HTR-8/SVneo (cell line): ENCODE data around the gene HYLS1.
"Not testable (repeated sequence)": the region's sequence is repeated elsewhere in the genome, so short reads cannot be mapped to it uniquely, and the experiment has no call there.

ENCODE experiments used
- DNase-seq: peaks from one replicate; pipeline ENCODE4 v3.0.0; 2011; ENCODE audit warnings: low spot score, mixed read lengths; ENCODE audit not compliant: insufficient read length
- FAIRE-seq: peaks from 2 replicates; lab custom pipeline; 2011; peaks lifted over from hg19 to GRCh38; lab: Jason Lieb, UNC

HYLS1 gene, protein sequence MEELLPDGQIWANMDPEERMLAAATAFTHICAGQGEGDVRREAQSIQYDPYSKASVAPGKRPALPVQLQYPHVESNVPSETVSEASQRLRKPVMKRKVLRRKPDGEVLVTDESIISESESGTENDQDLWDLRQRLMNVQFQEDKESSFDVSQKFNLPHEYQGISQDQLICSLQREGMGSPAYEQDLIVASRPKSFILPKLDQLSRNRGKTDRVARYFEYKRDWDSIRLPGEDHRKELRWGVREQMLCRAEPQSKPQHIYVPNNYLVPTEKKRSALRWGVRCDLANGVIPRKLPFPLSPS

DNA sequence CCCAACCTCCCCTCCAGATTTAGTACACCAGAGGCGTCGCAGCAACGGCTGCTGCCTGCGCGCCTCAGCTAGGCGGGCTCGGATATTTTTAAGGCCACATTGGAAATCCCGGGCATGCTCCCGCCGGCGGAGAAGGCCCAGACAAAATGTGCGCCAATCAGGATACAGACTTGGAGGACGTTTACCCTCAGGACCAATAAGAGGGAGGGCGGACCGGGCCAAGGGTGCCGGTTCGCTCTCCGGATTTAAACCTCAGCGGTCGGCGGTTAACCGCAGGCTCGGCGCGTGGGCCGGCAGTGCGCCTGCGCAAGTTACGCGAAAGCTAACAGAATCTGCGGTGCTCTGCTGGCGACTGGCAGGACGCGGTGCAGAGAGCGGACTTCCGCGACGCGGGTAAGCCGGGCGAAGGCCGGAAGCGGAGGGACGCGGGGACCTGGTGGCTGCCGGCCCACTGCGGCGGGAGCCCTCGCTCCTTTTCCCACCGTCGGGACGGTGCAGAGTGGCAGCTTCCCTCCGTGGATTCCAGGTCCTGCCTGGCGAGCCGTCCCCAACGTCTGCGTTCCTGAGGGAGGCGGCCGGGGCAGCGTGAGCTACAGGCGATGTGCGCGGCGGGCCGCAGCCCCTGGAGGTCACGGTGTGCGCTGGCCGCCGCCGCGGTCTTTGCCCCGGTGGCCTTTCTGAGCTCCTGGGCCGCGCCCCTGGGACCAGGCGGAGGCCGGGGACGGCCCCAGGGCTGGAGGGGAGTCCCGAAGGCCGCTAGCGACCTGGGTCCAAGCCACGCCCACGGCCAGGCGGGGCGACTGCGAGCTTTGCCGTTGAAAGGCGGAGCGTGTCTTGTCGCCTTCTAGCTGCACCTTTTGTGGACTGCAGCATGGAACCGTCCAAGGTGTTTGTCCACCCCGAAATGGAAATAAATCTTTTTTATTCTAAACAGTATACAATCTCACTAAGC lies at the start of gene HYLS1:
HYLS1 (plus strand) TSS at position 296 of the 952 bp plus-strand sequence. CDS start 11,701 bp downstream, outside the sequence.
- no peak for FAIRE-seq
- DNase-seq = peak; percentile 69

DNA sequence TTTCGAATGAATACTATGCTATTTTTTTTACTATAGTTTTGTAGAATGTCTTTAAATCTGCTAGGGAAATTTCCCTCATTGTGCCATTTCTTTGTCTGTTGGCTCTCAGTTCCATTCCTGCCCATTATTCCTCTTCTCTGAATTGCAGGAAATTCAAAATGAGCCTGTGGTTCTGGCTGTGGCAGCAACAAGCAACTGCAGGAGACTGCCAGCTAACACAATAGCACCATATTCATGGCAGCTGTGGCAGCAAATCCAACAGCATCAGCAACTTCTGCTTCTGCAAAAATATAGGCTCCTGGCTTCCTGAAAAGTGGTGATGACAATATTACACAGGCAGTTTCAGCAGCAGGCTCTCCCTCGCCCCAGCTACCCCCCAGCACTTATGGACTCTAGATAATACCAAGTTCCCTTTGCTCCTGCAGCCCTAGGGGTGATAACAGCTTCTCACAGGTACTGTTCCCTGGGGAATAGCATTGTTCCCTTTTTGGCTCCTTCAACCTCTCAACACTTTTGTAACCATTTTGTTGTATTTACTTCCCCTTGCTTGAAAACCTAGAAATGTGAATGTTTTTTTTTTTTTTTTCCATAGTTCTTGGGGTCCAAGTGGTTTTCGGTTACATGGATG lies 45.0 kb upstream of the HYLS1 start:
- no peak for FAIRE-seq
- DNase-seq = no peak

DNA sequence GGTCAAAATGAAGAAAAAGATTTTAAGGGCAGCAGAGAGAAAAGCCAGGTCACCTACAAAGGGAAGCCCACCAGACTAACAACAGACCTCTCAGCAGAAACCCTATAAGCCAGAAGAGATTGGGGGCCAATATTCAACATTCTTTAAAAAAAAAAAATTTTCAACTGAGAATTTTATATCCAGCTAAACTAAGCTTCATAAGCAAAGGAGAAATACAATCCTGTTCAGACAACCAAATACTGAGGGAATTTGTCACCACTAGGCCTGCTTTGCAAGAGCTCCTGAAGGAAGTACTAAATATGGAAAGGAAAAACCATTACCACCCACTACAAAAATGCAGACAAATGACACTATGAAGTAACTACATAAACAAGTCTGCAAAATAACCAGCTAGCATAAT lies 41.3 kb upstream of the HYLS1 start:
- DNase-seq (no peak), FAIRE-seq (no peak)

DNA sequence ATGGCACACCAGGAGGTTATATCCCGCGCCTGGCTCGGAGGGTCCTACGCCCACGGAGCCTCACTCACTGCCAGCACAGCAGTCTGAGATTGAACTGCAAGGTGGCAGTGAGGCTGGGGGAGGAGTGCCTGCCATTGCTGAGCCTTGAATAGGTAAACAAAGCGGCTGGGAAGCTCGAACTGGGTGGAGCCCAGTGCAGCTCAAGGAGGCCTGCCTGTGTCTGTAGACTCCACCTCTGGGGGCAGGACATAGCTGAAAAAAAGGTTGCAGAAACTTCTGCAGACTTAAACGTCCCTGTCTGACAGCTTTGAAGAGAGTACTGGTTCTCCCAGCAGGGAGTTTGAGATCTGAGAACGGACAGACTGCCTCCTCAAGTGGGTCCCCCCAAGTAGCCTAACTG lies 29.8 kb upstream of the HYLS1 start:
- not testable (repeated sequence) for DNase-seq, FAIRE-seq

DNA sequence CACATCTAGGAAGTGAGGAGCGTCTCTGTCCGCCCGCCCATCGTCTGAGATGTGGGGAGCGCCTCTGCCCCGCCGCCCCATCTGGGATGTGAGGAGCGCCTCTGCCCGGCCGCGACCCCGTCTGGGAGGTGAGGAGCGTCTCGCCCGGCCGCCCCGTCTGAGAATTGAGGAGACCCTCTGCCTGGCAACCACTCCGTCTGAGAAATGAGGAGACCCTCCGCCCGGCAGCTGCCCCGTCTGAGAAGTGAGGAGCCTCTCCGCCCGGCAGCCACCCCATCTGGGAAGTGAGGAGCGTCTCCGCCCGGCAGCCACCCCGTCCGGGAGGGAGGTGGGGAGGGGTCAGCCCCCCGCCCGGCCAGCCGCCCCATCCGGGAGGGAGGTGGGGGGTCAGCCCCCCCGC lies 24.7 kb upstream of the HYLS1 start:
- DNase-seq, FAIRE-seq: not testable (repeated sequence)

DNA sequence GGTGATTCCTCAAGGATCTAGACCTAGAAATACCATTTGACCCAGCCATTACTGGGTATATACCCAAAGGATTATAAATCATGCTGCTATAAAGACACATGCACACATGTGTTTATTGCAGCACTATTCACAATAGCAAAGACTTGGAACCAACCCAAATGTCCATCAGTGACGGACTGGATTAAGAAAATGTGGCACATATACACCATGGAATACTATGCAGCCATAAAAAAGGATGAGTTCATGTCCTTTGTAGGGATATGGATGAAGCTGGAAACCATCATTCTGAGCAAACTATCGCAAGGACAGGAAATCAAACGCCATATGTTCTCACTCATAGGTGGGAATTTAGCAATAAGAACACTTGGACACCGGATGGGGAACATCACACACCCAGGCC lies 22.1 kb upstream of the HYLS1 start:
- not testable (repeated sequence) for DNase-seq, FAIRE-seq

DNA sequence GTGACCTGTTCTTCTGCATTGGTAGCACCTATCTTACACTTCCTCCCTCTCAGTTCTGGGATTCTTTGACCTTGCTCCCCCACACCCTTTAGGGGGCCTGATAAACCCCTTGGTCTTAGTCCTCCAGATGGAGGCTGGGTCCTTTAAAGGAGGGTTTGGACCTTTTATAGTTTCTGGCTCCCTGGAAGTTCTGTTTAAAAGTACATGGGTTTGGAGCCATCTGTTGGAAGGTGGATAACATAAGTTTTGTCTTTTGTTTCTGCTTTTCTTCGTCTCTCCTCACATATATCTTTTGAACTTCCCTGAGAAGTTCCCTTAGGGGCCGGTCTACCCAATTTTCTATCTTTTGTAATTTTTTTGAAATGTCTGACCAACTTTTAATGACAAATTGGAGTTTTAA lies 17.9 kb upstream of the HYLS1 start:
- DNase-seq = no peak
- FAIRE-seq = no peak

DNA sequence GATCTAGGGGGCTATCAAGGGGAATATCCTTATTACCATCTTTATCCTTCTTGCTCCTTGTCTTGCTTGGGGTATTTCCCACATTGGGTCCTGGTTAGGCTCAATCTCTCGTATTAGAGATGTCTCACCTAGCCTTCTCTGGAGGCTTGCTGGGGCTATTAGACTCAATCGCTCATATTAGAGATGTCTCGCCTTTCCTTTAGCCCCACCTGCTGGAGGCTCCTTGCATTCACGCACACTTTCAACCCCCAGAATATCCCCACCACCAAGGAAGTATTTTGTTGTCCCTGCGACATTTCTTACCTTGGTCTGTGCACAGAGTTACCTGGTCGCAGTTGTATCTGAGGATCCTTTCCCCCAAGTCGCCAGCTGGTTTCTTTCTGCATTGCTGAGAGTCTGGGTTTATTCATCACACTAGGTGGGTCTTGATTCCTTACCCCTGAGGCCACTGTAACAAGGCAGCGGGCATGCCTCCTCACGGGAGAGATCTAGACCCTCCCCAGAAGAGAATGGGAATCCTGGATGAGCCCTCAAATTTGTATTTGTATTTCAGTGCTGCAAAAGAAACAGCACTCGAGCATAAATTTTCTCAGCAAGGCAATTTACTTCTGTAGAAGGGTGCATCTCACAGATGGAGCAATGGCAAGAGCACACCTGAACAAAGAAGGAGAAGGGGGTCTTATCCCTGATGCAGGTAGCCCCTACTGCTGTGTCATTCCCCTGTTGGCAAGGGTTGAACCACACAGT lies 15.9 kb upstream of the HYLS1 start:
- FAIRE-seq (no peak), DNase-seq (peak; percentile 22)

DNA sequence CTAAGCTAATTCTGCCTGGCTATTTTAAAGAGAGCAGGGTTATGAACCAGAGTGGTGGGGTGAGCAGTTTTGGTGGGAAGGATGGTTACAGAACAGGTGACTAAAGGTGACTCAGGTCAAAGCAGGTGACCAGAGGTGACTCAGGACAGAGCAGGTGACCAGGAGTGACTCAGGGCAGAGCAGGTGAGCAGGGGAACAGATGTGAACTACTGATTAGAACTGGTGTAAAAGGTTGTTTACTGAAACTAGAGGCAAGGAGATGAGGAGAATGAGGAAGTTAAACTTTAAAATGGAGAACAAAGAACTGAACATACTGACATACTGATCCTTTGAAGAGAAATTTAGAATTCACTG lies 15.4 kb upstream of the HYLS1 start:
- DNase-seq = no peak
- no peak for FAIRE-seq

DNA sequence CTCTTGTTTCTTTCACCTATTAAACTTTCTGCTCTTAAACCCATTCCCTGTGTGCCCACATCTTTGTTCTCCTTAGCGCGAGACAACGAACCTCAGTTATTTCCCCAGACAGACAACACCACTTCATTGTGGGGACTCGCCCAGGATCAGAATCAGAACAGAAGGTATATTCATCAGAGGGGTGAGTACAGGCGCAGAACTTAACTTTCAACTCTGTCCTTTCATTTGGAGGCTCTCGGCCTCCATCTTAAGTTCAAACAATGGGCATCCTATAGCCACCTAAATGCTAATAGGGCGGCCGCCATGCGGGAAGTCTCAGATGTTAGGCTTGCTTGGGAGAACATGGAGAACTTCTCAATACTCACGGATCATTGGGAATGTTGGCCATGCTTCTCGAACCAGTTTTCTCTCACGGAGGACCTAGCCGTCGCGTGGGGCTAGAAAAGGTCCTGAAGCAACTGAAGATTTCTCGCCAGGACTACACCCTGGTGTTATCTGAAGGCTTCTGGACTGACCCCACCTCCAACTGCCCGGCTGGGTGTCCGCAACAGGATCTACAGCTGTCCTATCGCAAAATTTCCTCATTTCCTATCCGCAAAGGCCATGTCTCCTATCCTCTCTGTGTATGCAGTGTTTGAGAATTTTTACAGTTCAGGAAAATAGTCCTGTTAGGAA lies 13.4 kb upstream of the HYLS1 start:
- FAIRE-seq (no peak), DNase-seq (no peak)

DNA sequence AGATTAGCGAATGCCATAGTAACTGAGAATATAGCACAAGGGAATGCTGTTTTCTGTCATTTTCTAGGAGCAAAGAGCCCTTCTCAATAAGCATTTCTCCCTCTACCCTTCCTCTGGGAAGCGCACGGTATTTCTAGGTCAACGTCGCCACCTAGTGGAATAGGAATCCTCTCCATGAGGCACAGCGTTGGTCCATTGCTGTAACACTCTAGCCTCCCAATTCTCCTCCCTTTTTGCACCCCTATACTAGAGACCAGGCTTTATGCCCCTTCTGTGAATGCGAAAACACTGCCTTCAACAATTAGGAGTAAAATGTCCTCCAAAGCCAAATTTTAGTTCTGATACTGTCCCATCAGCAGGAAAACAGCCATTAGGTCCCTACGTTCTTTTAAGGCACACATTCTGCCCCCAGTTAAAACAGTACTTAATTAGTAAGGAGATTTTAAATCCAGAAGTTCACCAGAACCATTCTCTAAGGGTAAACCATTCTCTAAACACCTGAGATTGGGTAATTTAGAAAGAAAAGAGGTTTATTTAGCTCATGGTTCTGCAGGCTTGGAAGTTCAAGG lies 12.8 kb upstream of the HYLS1 start:
- FAIRE-seq (peak; percentile 23), DNase-seq (peak; percentile 41)

DNA sequence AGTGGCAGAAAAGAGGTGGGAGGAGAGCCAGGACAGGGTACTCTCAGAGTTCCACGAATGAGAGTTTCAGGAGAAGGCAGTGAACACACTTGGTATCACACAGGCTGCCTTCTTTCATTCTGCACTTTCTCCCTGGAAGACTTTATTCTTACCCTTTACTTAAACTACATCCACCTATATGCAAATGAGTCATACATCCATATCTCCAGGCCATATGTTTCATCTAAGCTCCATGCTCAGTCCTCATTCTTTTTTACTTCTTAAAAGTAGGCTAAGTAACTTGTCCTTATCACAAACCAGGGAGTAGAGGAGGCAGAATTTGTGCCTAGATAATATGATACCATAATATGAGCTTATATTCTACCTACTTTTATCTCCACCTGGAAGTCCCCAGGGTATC lies 6.2 kb upstream of the HYLS1 start:
- DNase-seq = no peak
- no peak for FAIRE-seq

DNA sequence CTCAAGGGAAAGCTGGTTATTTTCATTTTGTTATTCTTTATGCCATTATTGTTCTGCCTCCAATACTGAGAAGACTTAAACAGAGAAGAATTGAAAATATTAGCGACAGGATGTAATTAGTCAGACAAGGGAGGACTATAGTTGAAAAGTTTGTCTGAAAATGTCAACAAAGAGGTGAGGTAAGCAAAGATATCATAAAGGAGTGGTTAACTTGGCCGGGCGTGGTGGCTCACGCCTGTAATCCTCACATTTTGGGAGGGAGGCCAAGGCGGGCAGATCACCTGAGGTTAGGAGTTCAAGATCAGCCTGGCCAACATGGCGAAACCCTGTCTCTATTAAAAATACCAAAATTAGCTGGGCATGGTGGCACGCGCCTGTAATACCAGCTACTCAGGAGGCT lies 4.1 kb upstream of the HYLS1 start:
- FAIRE-seq = no peak
- DNase-seq = no peak

DNA sequence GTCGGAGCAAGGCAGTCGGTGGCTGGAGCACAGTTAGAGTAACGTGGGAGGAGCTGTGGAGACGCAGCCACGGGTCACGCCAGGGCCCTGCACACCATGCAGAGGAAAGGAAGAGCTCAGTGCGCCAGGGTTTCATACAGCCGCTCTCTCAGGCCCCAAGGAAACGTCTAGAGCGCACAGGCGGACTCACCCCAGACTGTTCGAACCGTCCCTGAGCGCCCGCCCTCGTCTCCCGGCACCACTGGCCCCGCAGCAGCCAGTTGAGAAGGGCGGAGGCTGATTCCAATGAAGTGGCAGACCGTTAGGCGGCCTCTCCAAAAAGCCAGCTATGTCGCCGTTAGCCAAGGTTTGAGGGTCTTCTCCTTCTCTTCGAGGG lies 483 bp upstream of the HYLS1 start:
- DNase-seq = no peak
- no peak for FAIRE-seq

DNA sequence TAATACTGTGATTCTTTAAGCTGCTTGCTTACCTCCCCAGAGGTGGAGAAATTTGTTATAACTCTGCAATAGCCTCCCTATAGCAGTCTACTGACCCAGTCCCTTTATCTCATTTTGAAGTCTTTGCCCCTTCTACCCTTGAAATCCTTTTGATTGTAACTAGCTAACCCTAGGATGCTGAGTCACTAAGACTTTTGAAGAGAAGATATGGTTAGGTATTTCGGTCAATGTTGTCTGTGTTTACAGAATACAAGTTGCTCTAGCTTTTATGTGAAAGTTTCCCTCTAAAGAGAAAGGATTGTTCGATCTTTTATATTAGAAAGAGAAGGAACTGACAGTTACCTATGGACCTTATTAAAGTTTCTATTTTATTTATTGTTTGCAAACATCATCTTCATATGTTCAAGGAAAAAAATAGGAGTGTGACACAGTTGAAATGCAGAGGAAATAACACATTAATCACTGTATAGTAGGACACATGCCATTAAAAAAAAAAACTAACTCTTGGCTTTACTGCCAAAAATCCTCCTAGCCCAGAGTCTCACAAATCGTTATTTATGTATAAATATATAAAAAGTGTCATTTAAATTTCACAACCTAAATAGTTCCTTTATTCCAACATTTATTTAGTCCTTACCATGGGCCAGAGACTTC lies 3.1 kb downstream of the HYLS1 start:
- DNase-seq (no peak), FAIRE-seq (no peak)

DNA sequence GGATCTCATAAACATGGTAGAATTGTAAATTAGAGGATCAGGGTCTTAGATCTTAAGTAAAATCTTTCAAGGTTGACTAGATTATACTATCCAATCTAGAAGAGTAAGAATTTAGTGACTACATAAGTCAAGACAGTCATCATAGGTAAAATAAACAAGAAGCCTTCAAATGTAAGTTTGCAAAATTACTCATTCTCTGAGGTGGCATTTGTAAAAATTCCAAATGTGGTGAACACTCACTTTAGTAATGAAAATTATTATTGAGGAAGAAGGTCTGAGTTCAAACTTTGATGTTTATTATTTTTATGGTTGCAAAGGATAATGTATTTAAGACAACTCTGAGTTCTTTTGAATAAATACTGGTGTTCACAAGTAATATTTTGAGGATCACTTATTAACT lies 4.6 kb downstream of the HYLS1 start:
- DNase-seq = no peak
- no peak for FAIRE-seq

DNA sequence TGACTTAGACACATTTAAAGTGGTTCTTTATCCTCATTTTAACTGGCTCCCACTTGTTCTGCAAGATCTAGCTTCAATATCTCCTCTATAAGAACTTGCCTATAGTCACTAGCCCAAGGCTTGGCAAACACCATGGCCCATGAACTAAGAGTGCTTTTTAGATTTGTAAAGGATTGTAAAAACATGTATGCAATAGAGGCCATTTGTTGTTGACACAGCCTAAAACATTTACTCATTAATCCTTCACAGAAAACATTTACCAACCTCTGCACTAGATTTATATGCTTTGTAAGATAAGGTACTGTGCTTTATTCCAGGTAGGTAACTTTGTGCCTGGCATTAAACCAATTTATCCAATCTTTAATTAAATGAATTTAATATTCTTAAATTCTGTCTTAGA lies 5.5 kb downstream of the HYLS1 start:
- FAIRE-seq (no peak), DNase-seq (no peak)

DNA sequence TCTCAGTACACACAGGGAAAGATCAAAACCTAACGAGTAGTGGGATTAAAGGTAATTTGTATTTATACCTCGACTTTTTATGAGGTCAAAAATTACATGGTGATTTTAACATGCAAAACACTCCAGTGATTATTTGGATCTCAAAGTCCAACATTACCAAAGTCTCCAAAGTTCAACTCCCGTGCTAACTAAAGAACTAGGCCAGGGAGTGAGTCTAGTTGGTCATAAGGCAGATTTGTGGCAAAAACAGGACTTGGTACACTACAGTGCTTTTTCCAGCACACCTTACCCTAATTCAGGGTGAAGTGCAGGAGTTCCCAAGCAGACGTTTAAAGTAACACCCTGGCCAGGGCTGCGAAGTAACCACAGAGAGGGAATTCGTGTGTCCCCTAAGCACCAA lies 14.4 kb downstream of the HYLS1 start:
- DNase-seq (no peak), FAIRE-seq (no peak)
